ENCODE results near the gene IL31RA.

Gene IL31RA

GRCh38 chr5:55856516-55857246 lies 5.5 kb downstream of the IL31RA start:
- H3K4me3 ChIP-seq (ENCODE audit: low read length), result no peak overlapping the region; the same call in 1 of the 2 replicates
- peak; percentile 88 for DNase-seq (ENCODE audit: low read depth, low spot score)

GRCh38 chr5:55857247-55857640 lies 6.1 kb downstream of the IL31RA start:
- DNase-seq (ENCODE audit: low read depth, low spot score), result no peak
- no peak overlapping the region for H3K4me3 ChIP-seq (ENCODE audit: low read length)

GRCh38 chr5:55858104-55858503 lies 6.9 kb downstream of the IL31RA start:
- DNase-seq (ENCODE audit: low read depth, low spot score), result no peak
- H3K4me3 ChIP-seq (ENCODE audit: low read length), result no peak overlapping the region

- no peak overlapping the region for H3K4me3 ChIP-seq (ENCODE audit: low read length)
- no peak for DNase-seq (ENCODE audit: low read depth, low spot score)
Observed at GRCh38 chr5:55860288-55860687, 9.1 kb downstream of the IL31RA start.

- H3K4me3 ChIP-seq (ENCODE audit: low read length), result no peak overlapping the region
- no peak for DNase-seq (ENCODE audit: low read depth, low spot score)
Observed at GRCh38 chr5:55860709-55861108, 9.6 kb downstream of the IL31RA start.

- H3K4me3 ChIP-seq (ENCODE audit: low read length), result no peak overlapping the region
- DNase-seq (ENCODE audit: low read depth, low spot score), result peak; percentile 44
Observed at GRCh38 chr5:55864606-55865541, 13.7 kb downstream of the IL31RA start.

- H3K4me3 ChIP-seq (ENCODE audit: low read length), result no peak overlapping the region
- DNase-seq (ENCODE audit: low read depth, low spot score), result no peak
Observed at GRCh38 chr5:55865831-55866230, 14.7 kb downstream of the IL31RA start.

GRCh38 chr5:55866485-55866884 lies 15.3 kb downstream of the IL31RA start:
- no peak for DNase-seq (ENCODE audit: low read depth, low spot score)
- H3K4me3 ChIP-seq (ENCODE audit: low read length), result no peak overlapping the region

GRCh38 chr5:55866934-55867333 lies 15.8 kb downstream of the IL31RA start:
- no peak overlapping the region for H3K4me3 ChIP-seq (ENCODE audit: low read length)

GRCh38 chr5:55868846-55869245 lies 17.7 kb downstream of the IL31RA start:
- no peak overlapping the region for H3K4me3 ChIP-seq (ENCODE audit: low read length)
- no peak for DNase-seq (ENCODE audit: low read depth, low spot score)

More at GRCh38 chr5:55866934-55867333, 15.8 kb downstream of the IL31RA start:
- DNase-seq (ENCODE audit: low read depth, low spot score), result no peak

GRCh38 chr5:55869847-55870246 lies 18.7 kb downstream of the IL31RA start:
- no peak overlapping the region for H3K4me3 ChIP-seq (ENCODE audit: low read length)
- DNase-seq (ENCODE audit: low read depth, low spot score), result no peak

GRCh38 chr5:55873234-55873633 lies 22.1 kb downstream of the IL31RA start:
- no peak overlapping the region for H3K4me3 ChIP-seq (ENCODE audit: low read length)
- DNase-seq (ENCODE audit: low read depth, low spot score), result no peak

GRCh38 chr5:55877655-55878054 lies 26.5 kb downstream of the IL31RA start:
- no peak for DNase-seq (ENCODE audit: low read depth, low spot score)
- H3K4me3 ChIP-seq (ENCODE audit: low read length), result no peak overlapping the region

- DNase-seq (ENCODE audit: low read depth, low spot score), result no peak
- no peak overlapping the region for H3K4me3 ChIP-seq (ENCODE audit: low read length)
Observed at GRCh38 chr5:55880453-55880852, 29.3 kb downstream of the IL31RA start.

- no peak for DNase-seq (ENCODE audit: low read depth, low spot score)
- no peak overlapping the region for H3K4me3 ChIP-seq (ENCODE audit: low read length)
Observed at GRCh38 chr5:55885359-55885758, 34.2 kb downstream of the IL31RA start.

GRCh38 chr5:55888205-55888604 lies 37.0 kb downstream of the IL31RA start:
- DNase-seq (ENCODE audit: low read depth, low spot score), result peak; percentile 28
- no peak overlapping the region for H3K4me3 ChIP-seq (ENCODE audit: low read length)

GRCh38 chr5:55892479-55892878 lies 41.3 kb downstream of the IL31RA start:
- H3K4me3 ChIP-seq (ENCODE audit: low read length), result no peak overlapping the region
- DNase-seq (ENCODE audit: low read depth, low spot score), result no peak

GRCh38 chr5:55894135-55894534 lies 43.0 kb downstream of the IL31RA start:
- no peak for DNase-seq (ENCODE audit: low read depth, low spot score)

GRCh38 chr5:55895346-55895745 lies 44.2 kb downstream of the IL31RA start:
- no peak overlapping the region for H3K4me3 ChIP-seq (ENCODE audit: low read length)
- DNase-seq (ENCODE audit: low read depth, low spot score), result no peak

More at GRCh38 chr5:55894135-55894534, 43.0 kb downstream of the IL31RA start:
- no peak overlapping the region for H3K4me3 ChIP-seq (ENCODE audit: low read length)

- H3K4me3 ChIP-seq (ENCODE audit: low read length), result no peak overlapping the region
- no peak for DNase-seq (ENCODE audit: low read depth, low spot score)
Observed at GRCh38 chr5:55896238-55896637, 45.1 kb downstream of the IL31RA start.

All from Jurkat, Clone E6-1 (cell line).